HepG2 (cell line): Measurements from ENCODE around the gene SUB1. TPM values are rescaled to one million over a fixed set of nuclear protein-coding genes. Genes with fewer than 3 reads are reported as not detected.

Source experiments
- ATAC-seq: fragments of 200-7000 bp; cut with Tn5 transposase; 3 replicates; pipeline ENCODE4 v1.9.1; 2020; ENCODE audit warnings: mild to moderate bottlenecking, moderate library complexity
- BruUV-seq: library from RNA; stranded (reverse); fragments of 400-500 nt; replicated peaks from 2 replicates; lab custom pipeline; 2021; lab: Mats Ljungman, UMichigan
- CTCF ChIA-PET: fragments of 300-600 bp; formaldehyde crosslinking; extraction: SDS; loops from one replicate; lab custom pipeline; 2021; ENCODE audit warnings: low total read pairs, inconsistent platforms, low intra/inter-chr PET ratio; lab: Yijun Ruan, JAX
- POLR2A ChIA-PET: fragments of 350-600 bp; sonication (Branson Sonifier 250); formaldehyde crosslinking; loops from one replicate; lab custom pipeline; 2020; ENCODE audit warnings: antibody characterized with exemption, inconsistent platforms; lab: Yijun Ruan, JAX
- DNase-seq: peaks from one replicate; pipeline ENCODE4 v3.0.0-alpha.2; 2015; ENCODE audit warnings: low spot score
- FAIRE-seq: peaks from 3 replicates; lab custom pipeline; 2011; peaks lifted over from hg19 to GRCh38; lab: Jason Lieb, UNC
- H2AFZ ChIP-seq: one replicate; pipeline ENCODE4 v1.6.1; 2011; ENCODE audit warnings: low read length, inconsistent platforms
- H3K27ac ChIP-seq: fragments of 300-600 bp; 3 replicates; pipeline ENCODE4 v1.8.0; 2011; ENCODE audit warnings: mixed run types, mild to moderate bottlenecking, mixed read lengths, low read length, inconsistent platforms; ENCODE audit not compliant: insufficient read depth; ENCODE audit errors: extremely low read length
- H3K27me3 ChIP-seq, 2 experiments: fragments of 200-600 bp in 1 of 2; 2 replicates in 1 of 2; 3 replicates in 1 of 2; pipeline versions ENCODE4 v1.6.0 to v1.8.0; 2011; ENCODE audit warnings: low read length in 2 of 2, mild to moderate bottlenecking in 2 of 2, moderate library complexity in 2 of 2, inconsistent platforms in 1 of 2; ENCODE audit not compliant: insufficient read depth in 2 of 2, control insufficient read depth in 1 of 2
- H3K36me3 ChIP-seq, 2 experiments: fragments of 200-600 bp in 1 of 2; replicated peaks in 1 of 2; 2 replicates in 1 of 2; 3 replicates in 1 of 2; pipeline versions ENCODE4 v1.5.1 to v1.8.0; 2011; ENCODE audit warnings: low read length in 2 of 2, inconsistent platforms in 1 of 2; ENCODE audit not compliant: insufficient read depth in 2 of 2, control insufficient read depth in 1 of 2
- H3K4me1 ChIP-seq: 2 replicates; pipeline ENCODE4 v1.5.1; 2012; ENCODE audit warnings: low read length, inconsistent platforms; ENCODE audit not compliant: insufficient read depth
- H3K4me2 ChIP-seq: 2 replicates; pipeline ENCODE4 v1.6.0; 2011; ENCODE audit warnings: low read depth, low read length, inconsistent platforms
- H3K4me3 ChIP-seq, 3 experiments: fragments of 200-600 bp in 1 of 3; sonication (generic), shearing (Covaris generic) in 1 of 3; replicated peaks in 1 of 3; 2 replicates each; pipeline ENCODE4 v1.5.1; 2011 to 2016; ENCODE audit warnings: low read length in 3 of 3, inconsistent platforms in 2 of 3, low read depth in 2 of 3, mild to moderate bottlenecking in 2 of 3, control low read depth in 1 of 3, mixed read lengths in 1 of 3; ENCODE audit not compliant: insufficient read depth in 1 of 3
- H3K79me2 ChIP-seq: one replicate; pipeline ENCODE4 v1.6.1; 2011; ENCODE audit warnings: low read length, inconsistent platforms; ENCODE audit not compliant: insufficient read depth
- H3K9ac ChIP-seq: 2 replicates; pipeline ENCODE4 v1.6.0; 2011; ENCODE audit warnings: mild to moderate bottlenecking, low read depth, low read length, inconsistent platforms; ENCODE audit not compliant: insufficient read depth
- H3K9me3 ChIP-seq: 2 replicates; pipeline ENCODE4 v1.5.1; 2012; ENCODE audit warnings: mild to moderate bottlenecking, low read length
- H4K20me1 ChIP-seq: 2 replicates; pipeline ENCODE4 v1.6.0; 2011; ENCODE audit warnings: inconsistent platforms, mild to moderate bottlenecking, low read length, moderate library complexity; ENCODE audit not compliant: insufficient read depth
- ATF7-NPFF ChIP-seq: sonication (generic); formaldehyde crosslinking; IDR thresholded peaks from 2 replicates; pipeline ENCODE4 v1.8.1; 2023; ENCODE audit warnings: mild to moderate bottlenecking, low read depth, missing genetic modification reagents, moderate library complexity
- POLR2A ChIP-seq, 2 experiments: IDR thresholded peaks; 2 replicates each; pipeline ENCODE4 v1.6.1; 2011; ENCODE audit warnings: low read depth in 2 of 2, low read length in 2 of 2, mild to moderate bottlenecking in 1 of 2, moderate library complexity in 1 of 2; ENCODE audit not compliant: insufficient read depth in 1 of 2
- RBM22 ChIP-seq: fragments of 200-400 bp; formaldehyde crosslinking; optimal IDR thresholded peaks from 2 replicates; pipeline ENCODE3; 2017; ENCODE audit warnings: mild to moderate bottlenecking, low read length, moderate library complexity
- RBM39 ChIP-seq: fragments of 200-400 bp; formaldehyde crosslinking; IDR thresholded peaks from one replicate; pipeline ENCODE4 v1.6.1; 2018; ENCODE audit warnings: antibody characterized with exemption, mild to moderate bottlenecking, low read depth, low read length; ENCODE audit not compliant: poor library complexity, severe bottlenecking
- TBX2 ChIP-seq: sonication (generic); formaldehyde crosslinking; IDR thresholded peaks from 2 replicates; pipeline ENCODE4 v1.5.0; 2020; ENCODE audit warnings: missing genetic modification reagents, mild to moderate bottlenecking, borderline replicate concordance
- WGBS: methylation state at CpG from one replicate; pipeline ENCODE4 v1.1.6; 2017; ENCODE audit warnings: low lambda C conversion rate; 5-methylcytosine and 5-hydroxymethylcytosine counted together
- in situ Hi-C: cut with HindIII; loops from 2 replicates; pipeline ENCODE4 v1.10.0; 2017; ENCODE audit warnings: low pct_unique_long_range_greater_than_20kb; ENCODE audit not compliant: extremely low pct_ligation_motif_present
- intact Hi-C: fragments of 100-400 bp; cut with micrococcal nuclease; formaldehyde crosslinking; loops from one replicate; pipeline ENCODE4 v1.10.0; 2022; ENCODE audit not compliant: unreplicated experiment
- polyA plus RNA-seq, 8 experiments: library from polyadenylated mRNA; depleted of rRNA in 3 of 8; stranded (reverse) in 7 of 8; unstranded in 1 of 8; fragments of >200 nt; fragmentation: Illumina TruSeq in 4 of 8; extraction: Trizol in 4 of 8; gene quantifications; 2 replicates each; pipeline versions ENCODE4 v1.2.1 to v1.2.3, GENCODE V29; 2011 to 2016; ENCODE audit warnings: low read depth in 4 of 8, missing spikeins in 1 of 8, mixed read lengths in 1 of 8; ENCODE audit not compliant: insufficient read depth in 1 of 8
- total RNA-seq, 5 experiments: library from RNA; depleted of rRNA; stranded (reverse); fragments of >200 nt; fragmentation: Illumina TruSeq; extraction: Trizol; gene quantifications; 2 replicates each; pipeline ENCODE4 v1.2.3, GENCODE V29; 2016; ENCODE audit warnings: low read depth in 1 of 5
- TF ChIP-seq, protein P1 (sequence below): sonication (generic); formaldehyde crosslinking; IDR thresholded peaks from 2 replicates; pipeline ENCODE4 v1.5.1; 2020; ENCODE audit warnings: missing genetic modification reagents, mild to moderate bottlenecking, borderline replicate concordance
- TF ChIP-seq, protein P2 (sequence below), 2 experiments: fragments of 450-650 bp in 1 of 2; sonication (generic) in 1 of 2; formaldehyde crosslinking; IDR thresholded peaks; 2 replicates each; pipeline versions ENCODE4 v1.5.0 to v1.8.0; 2020 to 2022; ENCODE audit warnings: mild to moderate bottlenecking in 1 of 2, missing genetic modification reagents in 1 of 2
- TF ChIP-seq, protein P3 (sequence below), 2 experiments: sonication (generic) in 1 of 2; formaldehyde crosslinking in 1 of 2; IDR thresholded peaks; 2 replicates each; pipeline versions ENCODE4 v1.6.1 to v1.9.0; 2014 to 2022; ENCODE audit warnings: antibody characterized with exemption in 1 of 2, borderline replicate concordance in 1 of 2, inconsistent platforms in 1 of 2, low read depth in 1 of 2, missing genetic modification reagents in 1 of 2

The SUB1 gene
- total and polyA plus RNA-seq, 2 of the 13 experiments (the other 11 are each of a cell fraction or from before 2014, with no cell fraction given): 182 to 693 TPM

- 95% methylated on average over 2 of the region's 2 CpGs for WGBS
- Histone ChIP-seq H3K4me1 (no peaks in the 10 kb centered on the region), H2AFZ (no peak overlapping the region), H3K4me3 (no peak overlapping the region), H3K9ac (no peak overlapping the region), H4K20me1 (peaks cover 4% of the 10 kb centered on the region; the same call in 1 of the 2 replicates), H3K27me3 (no peaks in the 10 kb centered on the region), H3K36me3 (peaks cover 1 to 27% of the 10 kb centered on the region in 2 experiments), H3K4me2 (no peak overlapping the region), H3K27ac (no peak overlapping the region), H3K79me2 (peaks cover 4% of the 10 kb centered on the region), H3K9me3 (no peaks in the 10 kb centered on the region)
- in situ Hi-C loops (no loop called here), intact Hi-C loops (no loop called here)
- ATAC-seq (peak; percentile 43), DNase-seq (no peak), FAIRE-seq (no peak)
- POLR2A ChIA-PET: interaction anchor here (0.7 kb wide), 1 partner anchor 13 kb away, joined by 3 read pairs; no protein-coding TSS in a partner anchor
- TF ChIP-seq RBM22 (peak; percentile 89), RBM39 (no peak), POLR2A (IDR thresholded peaks at IDR 0.05; ENCODE audit: insufficient read depth in 1 of 2, low read depth in 2 of 2, low read length in 2 of 2) (0 out of 4 replicates have a peak, but pooled peaks of 1 of the 2 experiments have one; percentile 29), ATF7-NPFF (CRISPR knock-in tag) (no peak), TBX2 (CRISPR knock-in tag) (no peak)
- TF ChIP-seq, protein P1, sequence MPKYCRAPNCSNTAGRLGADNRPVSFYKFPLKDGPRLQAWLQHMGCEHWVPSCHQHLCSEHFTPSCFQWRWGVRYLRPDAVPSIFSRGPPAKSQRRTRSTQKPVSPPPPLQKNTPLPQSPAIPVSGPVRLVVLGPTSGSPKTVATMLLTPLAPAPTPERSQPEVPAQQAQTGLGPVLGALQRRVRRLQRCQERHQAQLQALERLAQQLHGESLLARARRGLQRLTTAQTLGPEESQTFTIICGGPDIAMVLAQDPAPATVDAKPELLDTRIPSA (CRISPR knock-in tag): no peak
- TF ChIP-seq, protein P2, sequence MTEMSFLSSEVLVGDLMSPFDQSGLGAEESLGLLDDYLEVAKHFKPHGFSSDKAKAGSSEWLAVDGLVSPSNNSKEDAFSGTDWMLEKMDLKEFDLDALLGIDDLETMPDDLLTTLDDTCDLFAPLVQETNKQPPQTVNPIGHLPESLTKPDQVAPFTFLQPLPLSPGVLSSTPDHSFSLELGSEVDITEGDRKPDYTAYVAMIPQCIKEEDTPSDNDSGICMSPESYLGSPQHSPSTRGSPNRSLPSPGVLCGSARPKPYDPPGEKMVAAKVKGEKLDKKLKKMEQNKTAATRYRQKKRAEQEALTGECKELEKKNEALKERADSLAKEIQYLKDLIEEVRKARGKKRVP (CRISPR knock-in tag; IDR thresholded peaks at IDR 0.05): no peak
- TF ChIP-seq, protein P3, sequence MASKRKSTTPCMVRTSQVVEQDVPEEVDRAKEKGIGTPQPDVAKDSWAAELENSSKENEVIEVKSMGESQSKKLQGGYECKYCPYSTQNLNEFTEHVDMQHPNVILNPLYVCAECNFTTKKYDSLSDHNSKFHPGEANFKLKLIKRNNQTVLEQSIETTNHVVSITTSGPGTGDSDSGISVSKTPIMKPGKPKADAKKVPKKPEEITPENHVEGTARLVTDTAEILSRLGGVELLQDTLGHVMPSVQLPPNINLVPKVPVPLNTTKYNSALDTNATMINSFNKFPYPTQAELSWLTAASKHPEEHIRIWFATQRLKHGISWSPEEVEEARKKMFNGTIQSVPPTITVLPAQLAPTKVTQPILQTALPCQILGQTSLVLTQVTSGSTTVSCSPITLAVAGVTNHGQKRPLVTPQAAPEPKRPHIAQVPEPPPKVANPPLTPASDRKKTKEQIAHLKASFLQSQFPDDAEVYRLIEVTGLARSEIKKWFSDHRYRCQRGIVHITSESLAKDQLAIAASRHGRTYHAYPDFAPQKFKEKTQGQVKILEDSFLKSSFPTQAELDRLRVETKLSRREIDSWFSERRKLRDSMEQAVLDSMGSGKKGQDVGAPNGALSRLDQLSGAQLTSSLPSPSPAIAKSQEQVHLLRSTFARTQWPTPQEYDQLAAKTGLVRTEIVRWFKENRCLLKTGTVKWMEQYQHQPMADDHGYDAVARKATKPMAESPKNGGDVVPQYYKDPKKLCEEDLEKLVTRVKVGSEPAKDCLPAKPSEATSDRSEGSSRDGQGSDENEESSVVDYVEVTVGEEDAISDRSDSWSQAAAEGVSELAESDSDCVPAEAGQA (IDR thresholded peaks at IDR 0.05; ENCODE audit: low read depth): no peak
- TF ChIP-seq, protein P3 (CRISPR knock-in tag; IDR thresholded peaks at IDR 0.05; ENCODE audit: borderline replicate concordance): no peak
- CTCF ChIA-PET: no interaction called here
- no TSS peak for BruUV-seq
Observed at GRCh38 chr5:32605766-32606152, 20.4 kb downstream of the SUB1 start.
